GM12864 (cell line): ENCODE data around the gene CLEC9A.
"Not testable (repeated sequence)": the region's sequence is repeated elsewhere in the genome, so short reads cannot be mapped to it uniquely, and the experiment has no call there.

Experiments
- DNase-seq: peaks from one replicate; pipeline ENCODE4 v3.0.0-alpha.2; 2011; ENCODE audit warnings: low read depth
- H3K4me3 ChIP-seq: 2 replicates; pipeline ENCODE4 v1.5.1; 2011; ENCODE audit warnings: mild to moderate bottlenecking, low read depth, low read length, control low read depth
- TF ChIP-seq, protein P1 (sequence below): IDR thresholded peaks from 2 replicates; pipeline ENCODE4 v1.5.1; 2011; ENCODE audit warnings: low read depth, mild to moderate bottlenecking, moderate library complexity, low read length, control low read depth, inconsistent platforms; ENCODE audit errors: missing control alignments

CLEC9A gene

DNA sequence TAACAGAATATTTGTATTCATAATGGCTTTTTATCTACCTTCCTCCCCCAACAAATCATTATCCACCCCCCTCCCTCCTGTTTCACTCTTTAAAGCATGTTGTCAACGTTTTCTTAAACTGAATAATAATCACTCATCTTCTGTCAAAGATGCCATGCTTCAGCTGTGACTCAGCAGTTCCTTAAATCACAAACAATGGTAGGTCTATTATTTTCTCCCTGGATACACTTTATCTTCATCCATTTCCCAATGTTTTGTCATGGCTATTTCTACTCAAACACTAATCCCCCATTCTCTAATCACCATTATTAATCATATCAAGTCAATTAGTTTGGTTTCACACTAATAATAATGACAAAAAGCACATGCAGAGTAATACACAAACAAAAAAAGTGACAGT is 13.6 kb upstream of the CLEC9A start:
- TF ChIP-seq, protein P1, sequence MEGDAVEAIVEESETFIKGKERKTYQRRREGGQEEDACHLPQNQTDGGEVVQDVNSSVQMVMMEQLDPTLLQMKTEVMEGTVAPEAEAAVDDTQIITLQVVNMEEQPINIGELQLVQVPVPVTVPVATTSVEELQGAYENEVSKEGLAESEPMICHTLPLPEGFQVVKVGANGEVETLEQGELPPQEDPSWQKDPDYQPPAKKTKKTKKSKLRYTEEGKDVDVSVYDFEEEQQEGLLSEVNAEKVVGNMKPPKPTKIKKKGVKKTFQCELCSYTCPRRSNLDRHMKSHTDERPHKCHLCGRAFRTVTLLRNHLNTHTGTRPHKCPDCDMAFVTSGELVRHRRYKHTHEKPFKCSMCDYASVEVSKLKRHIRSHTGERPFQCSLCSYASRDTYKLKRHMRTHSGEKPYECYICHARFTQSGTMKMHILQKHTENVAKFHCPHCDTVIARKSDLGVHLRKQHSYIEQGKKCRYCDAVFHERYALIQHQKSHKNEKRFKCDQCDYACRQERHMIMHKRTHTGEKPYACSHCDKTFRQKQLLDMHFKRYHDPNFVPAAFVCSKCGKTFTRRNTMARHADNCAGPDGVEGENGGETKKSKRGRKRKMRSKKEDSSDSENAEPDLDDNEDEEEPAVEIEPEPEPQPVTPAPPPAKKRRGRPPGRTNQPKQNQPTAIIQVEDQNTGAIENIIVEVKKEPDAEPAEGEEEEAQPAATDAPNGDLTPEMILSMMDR: no peak
- no peak for DNase-seq
- H3K4me3 ChIP-seq: no peak overlapping the region

DNA sequence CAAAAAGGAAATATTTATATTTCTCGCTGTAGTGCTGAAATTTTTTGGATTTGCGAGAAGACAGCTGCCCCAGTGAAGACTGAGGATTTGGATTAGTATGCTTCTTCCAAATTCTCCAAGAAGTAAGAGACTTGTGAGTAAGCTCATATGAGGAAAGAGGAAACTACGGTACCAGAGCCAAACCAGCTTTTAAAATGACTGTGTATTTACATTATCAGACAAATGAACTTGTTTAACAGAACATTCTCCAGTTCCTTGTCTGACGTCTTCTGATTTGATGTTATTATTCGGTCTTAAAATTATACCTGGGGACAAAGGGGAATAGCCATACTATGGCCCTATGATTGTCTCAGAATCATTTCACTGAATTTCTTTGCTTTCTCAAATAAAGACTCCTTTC is 12.1 kb upstream of the CLEC9A start:
- TF ChIP-seq, protein P1: no peak
- H3K4me3 ChIP-seq: no peak overlapping the region
- DNase-seq: no peak

DNA sequence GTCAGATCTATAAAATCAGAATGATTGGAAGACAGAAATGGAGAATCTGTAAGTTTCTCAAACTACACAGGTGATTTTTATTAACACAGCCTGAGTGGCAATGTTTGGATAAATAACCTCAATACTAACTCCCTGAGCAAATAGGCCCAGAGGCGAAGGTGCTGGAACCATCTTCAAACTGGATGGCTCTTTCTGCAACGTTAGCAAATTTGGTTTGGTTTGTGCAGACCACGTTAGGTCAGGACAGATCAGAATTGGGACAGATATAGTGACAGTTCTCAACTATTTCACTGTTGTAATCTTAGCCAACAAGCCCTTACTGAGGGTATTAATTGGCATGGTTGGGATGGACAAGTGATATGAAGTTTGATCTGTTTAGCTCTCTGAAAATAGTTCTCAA is 9.1 kb upstream of the CLEC9A start:
- no peak overlapping the region for H3K4me3 ChIP-seq
- TF ChIP-seq, protein P1: no peak

GRCh38 chr12:10025236-10025635 is 5.2 kb upstream of the CLEC9A start:
- TF ChIP-seq, protein P1: no peak
- H3K4me3 ChIP-seq: no peak overlapping the region
- DNase-seq: no peak

More for the DNA sequence above, 9.1 kb upstream of the CLEC9A start:
- DNase-seq: no peak

- not testable (repeated sequence) for H3K4me3 ChIP-seq, DNase-seq
These were observed 3.8 kb upstream of the CLEC9A start for GRCh38 chr12:10026666-10027065.

DNA sequence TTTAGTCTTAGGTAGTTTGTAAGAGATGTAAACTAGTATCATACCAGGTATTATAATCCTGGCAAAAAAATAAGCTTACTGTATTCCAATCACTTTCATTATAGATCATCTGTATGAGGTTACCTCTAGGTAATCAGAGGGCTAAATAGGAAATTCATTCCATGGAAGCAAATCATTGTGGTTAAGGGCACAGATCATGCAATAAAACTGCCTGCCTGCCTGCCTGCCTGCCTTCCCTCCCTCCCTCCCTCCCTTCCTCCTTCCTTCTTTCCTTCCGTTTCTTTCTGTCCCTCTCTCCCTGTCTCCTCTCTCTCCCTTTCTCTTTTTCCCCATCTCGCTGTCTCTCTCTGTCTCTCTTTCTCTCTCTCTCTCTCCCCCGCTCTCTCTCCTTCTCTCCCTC is 3.2 kb upstream of the CLEC9A start:
- H3K4me3 ChIP-seq: no peak overlapping the region
- TF ChIP-seq, protein P1: no peak
- no peak for DNase-seq

GRCh38 chr12:10027721-10028120 is 2.8 kb upstream of the CLEC9A start:
- TF ChIP-seq, protein P1: no peak
- H3K4me3 ChIP-seq: no peak overlapping the region
- DNase-seq: no peak

DNA sequence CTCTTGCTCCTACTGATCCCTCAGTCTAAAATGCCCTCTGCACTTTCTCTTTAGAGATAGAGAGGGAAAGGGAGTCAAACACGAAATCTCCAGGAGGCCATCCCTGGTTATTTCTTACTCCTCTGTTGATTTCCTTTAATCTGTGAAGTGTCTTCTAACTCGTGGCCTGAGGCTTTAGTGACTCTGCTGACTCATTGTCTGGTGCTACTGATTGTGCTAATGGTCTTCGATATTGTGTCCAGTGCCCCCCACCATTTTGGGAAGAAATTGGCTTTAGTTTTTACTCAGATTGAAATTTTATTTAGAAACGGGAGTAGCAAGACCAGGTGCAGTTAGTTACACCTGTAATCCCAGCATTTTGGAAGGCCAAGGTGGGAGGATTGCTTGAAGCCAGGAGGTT is 839 bp downstream of the CLEC9A start:
- no peak overlapping the region for H3K4me3 ChIP-seq
- TF ChIP-seq, protein P1: no peak
- DNase-seq: no peak
